Measurements from ENCODE around the gene MYO7B.

Gene MYO7B

GRCh38 chr2:127607399-127607908 lies 72.0 kb downstream of the MYO7B start:
- no peak for DNase-seq

GRCh38 chr2:127608061-127609030 lies 72.9 kb downstream of the MYO7B start:
- DNase-seq, result no peak

- DNase-seq, result no peak
These were observed 73.7 kb downstream of the MYO7B start for GRCh38 chr2:127609031-127609751.

GRCh38 chr2:127609818-127610217 lies 74.3 kb downstream of the MYO7B start:
- no peak for DNase-seq

- DNase-seq, result no peak
These were observed 75.1 kb downstream of the MYO7B start for GRCh38 chr2:127610561-127610960.

GRCh38 chr2:127611076-127611925 lies 75.8 kb downstream of the MYO7B start:
- no peak for DNase-seq

- no peak for DNase-seq
These were observed 76.8 kb downstream of the MYO7B start for GRCh38 chr2:127612111-127612822.

GRCh38 chr2:127614246-127614645 lies 78.8 kb downstream of the MYO7B start:
- DNase-seq, result no peak

GRCh38 chr2:127614731-127615130 lies 79.2 kb downstream of the MYO7B start:
- DNase-seq, result no peak

- DNase-seq, result no peak
These were observed 80.2 kb downstream of the MYO7B start for GRCh38 chr2:127615511-127616166.

- DNase-seq, result no peak
These were observed 83.2 kb downstream of the MYO7B start for GRCh38 chr2:127618551-127619202.

GRCh38 chr2:127619203-127619590 lies 83.7 kb downstream of the MYO7B start:
- no peak for DNase-seq

GRCh38 chr2:127619877-127620705 lies 84.6 kb downstream of the MYO7B start:
- no peak for DNase-seq

GRCh38 chr2:127620866-127621265 lies 85.4 kb downstream of the MYO7B start:
- no peak for DNase-seq

- DNase-seq, result no peak
These were observed 86.5 kb downstream of the MYO7B start for GRCh38 chr2:127621981-127622431.

GRCh38 chr2:127622561-127623387 lies 87.3 kb downstream of the MYO7B start:
- no peak for DNase-seq
